Suprapubic skin (tissue), 4 donors: ENCODE results near the gene MYO1C. TPM values are rescaled to one million over a fixed set of nuclear protein-coding genes. Genes with fewer than 3 reads are reported as not detected.

Experiments
- DNase-seq, 2 donors: peaks; one replicate each; pipeline ENCODE4 v3.0.0-alpha.2; 2019; ENCODE audit warnings: low spot score in 2 of 2
- H3K27ac ChIP-seq: fragments of 200-600 bp; sonication (generic); one replicate; pipeline ENCODE4 v1.5.1; 2019
- H3K27me3 ChIP-seq: fragments of 200-600 bp; sonication (generic); one replicate; pipeline ENCODE4 v1.5.1; 2019
- H3K36me3 ChIP-seq: fragments of 200-600 bp; sonication (generic); one replicate; pipeline ENCODE4 v1.5.1; 2019
- H3K4me1 ChIP-seq: fragments of 200-600 bp; sonication (generic); one replicate; pipeline ENCODE4 v1.5.1; 2019
- H3K4me3 ChIP-seq: fragments of 200-600 bp; sonication (generic); one replicate; pipeline ENCODE4 v1.5.1; 2019; ENCODE audit warnings: mild to moderate bottlenecking
- H3K9me3 ChIP-seq: fragments of 200-600 bp; sonication (generic); one replicate; pipeline ENCODE4 v1.5.1; 2019
- CTCF ChIP-seq, 2 donors: fragments of 200-600 bp in 1 of 2; fragments of 450-650 bp in 1 of 2; sonication (generic) in 1 of 2; IDR thresholded peaks; one replicate each; pipeline ENCODE4 v1.5.1; 2016 to 2019; ENCODE audit warnings: antibody characterized with exemption in 2 of 2, mild to moderate bottlenecking in 1 of 2, moderate library complexity in 1 of 2
- EP300 ChIP-seq: sonication (generic); formaldehyde crosslinking; IDR thresholded peaks from one replicate; pipeline ENCODE4 v1.6.1; 2017; ENCODE audit warnings: antibody characterized with exemption
- POLR2A ChIP-seq, 2 donors: fragments of 450-650 bp; IDR thresholded peaks; one replicate each; pipeline ENCODE4 v1.6.1; 2017; ENCODE audit warnings: antibody characterized with exemption in 2 of 2, mild to moderate bottlenecking in 2 of 2, moderate library complexity in 2 of 2
- POLR2AphosphoS5 ChIP-seq, 3 donors: sonication (generic); formaldehyde crosslinking; IDR thresholded peaks; one replicate each; pipeline ENCODE4 v1.6.1; 2017; ENCODE audit warnings: antibody characterized with exemption in 3 of 3
- WGBS: methylation state at CpG from one replicate; pipeline ENCODE4 v1.1.5; 2018; 5-methylcytosine and 5-hydroxymethylcytosine counted together
- total RNA-seq, 4 donors: library from RNA; depleted of rRNA; stranded (reverse); fragments of >200 nt; gene quantifications; one replicate each; pipeline ENCODE4 v1.1.0, GENCODE V29; 2016

MYO1C gene
- total RNA-seq, 4 donors from 2014 or later: 74.9 to 116 (median 103) TPM

DNA sequence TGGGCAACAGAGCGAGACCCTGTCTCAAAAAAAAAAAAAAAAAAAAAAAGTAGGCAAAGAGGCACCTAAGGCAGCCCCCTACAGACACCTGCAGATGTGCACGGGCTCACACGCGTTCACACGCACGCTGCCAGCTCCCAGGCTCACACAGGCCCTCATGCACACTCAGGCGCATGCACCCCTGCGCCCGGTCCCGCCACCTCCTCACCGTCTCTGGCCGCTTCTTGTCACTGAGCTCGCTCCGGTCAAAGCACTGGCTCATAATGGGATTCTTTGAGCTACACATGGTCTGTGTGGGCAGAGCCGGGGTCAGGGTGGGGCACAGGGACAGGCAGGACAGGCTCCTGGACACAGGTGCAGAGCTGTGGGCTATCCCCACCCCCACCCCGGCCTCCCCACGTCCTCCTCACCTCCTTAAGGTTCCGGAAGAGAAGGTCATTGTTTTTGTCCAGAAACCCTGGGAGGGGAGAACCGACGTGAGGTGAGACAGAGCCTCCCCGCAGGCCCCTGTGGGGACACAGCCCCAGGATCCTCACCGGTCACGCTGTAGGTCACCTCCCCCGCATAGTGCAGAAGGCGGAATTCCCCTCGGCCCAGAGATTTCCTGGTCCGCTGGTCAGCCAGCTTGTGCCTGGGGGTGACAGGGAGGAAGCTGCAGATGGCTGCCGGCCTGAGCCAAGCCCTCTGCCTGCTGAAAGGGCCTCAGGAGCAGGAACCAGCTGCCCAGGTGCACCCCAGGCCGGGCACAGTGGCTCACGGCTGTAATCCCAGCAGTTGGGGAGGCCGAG is 17.9 kb downstream of the MYO1C start:
- no peaks in the 10 kb centered on the region for H3K27me3 ChIP-seq
- TF ChIP-seq POLR2AphosphoS5 (IDR thresholded peaks at IDR 0.05) (no peak), POLR2A (IDR thresholded peaks at IDR 0.05) (no peak), EP300 (no peak), CTCF (IDR thresholded peaks at IDR 0.05) (no peak)
- no peak overlapping the region for H3K4me3 ChIP-seq
- DNase-seq: no peak
- H3K4me1 ChIP-seq: no peaks in the 10 kb centered on the region
- H3K9me3 ChIP-seq: no peaks in the 10 kb centered on the region
- WGBS: 86% methylated on average over 28 of the region's 31 CpGs
- H3K27ac ChIP-seq: no peak overlapping the region
- peaks cover 89% of the 10 kb centered on the region for H3K36me3 ChIP-seq

- Histone ChIP-seq H3K4me1 (no peaks in the 10 kb centered on the region), H3K27me3 (no peaks in the 10 kb centered on the region), H3K9me3 (no peaks in the 10 kb centered on the region), H3K4me3 (no peak overlapping the region), H3K27ac (no peak overlapping the region), H3K36me3 (peaks cover 89% of the 10 kb centered on the region)
- TF ChIP-seq EP300: no peak
- TF ChIP-seq POLR2AphosphoS5 (IDR thresholded peaks at IDR 0.05): no peak
- no peak for TF ChIP-seq CTCF (IDR thresholded peaks at IDR 0.05)
- no peak for TF ChIP-seq POLR2A (IDR thresholded peaks at IDR 0.05)
- DNase-seq: no peak
- 81% methylated on average over 10 of the region's 10 CpGs for WGBS
These were observed 18.6 kb downstream of the MYO1C start for GRCh38 chr17:1473841-1474240.

DNA sequence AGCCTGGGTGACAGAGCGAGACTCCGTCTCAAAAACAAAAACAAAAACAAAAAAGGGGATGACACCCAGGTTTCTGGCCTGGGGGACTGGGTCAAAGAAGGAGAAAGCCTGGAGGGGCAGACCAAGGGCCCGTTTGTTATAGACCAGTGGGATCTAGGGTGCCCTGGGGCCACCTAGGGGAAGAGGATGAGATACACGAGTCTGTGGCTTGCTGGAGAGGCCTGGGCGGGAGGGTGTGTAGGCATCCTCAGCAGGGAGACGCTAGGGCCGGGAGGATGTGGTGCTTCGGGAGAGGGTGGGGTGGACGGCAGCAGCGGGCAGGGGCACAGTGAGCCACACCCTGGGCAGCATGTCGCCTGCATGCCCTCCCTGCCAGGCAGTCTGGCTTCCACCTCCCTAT is 19.3 kb downstream of the MYO1C start:
- Histone ChIP-seq H3K27ac (no peak overlapping the region), H3K36me3 (peaks cover 89% of the 10 kb centered on the region), H3K4me1 (no peaks in the 10 kb centered on the region), H3K9me3 (no peaks in the 10 kb centered on the region), H3K27me3 (no peaks in the 10 kb centered on the region), H3K4me3 (no peak overlapping the region)
- DNase-seq: no peak
- WGBS: 74% methylated on average over 11 of the region's 11 CpGs
- TF ChIP-seq POLR2AphosphoS5 (IDR thresholded peaks at IDR 0.05) (no peak), EP300 (no peak), CTCF (IDR thresholded peaks at IDR 0.05) (no peak), POLR2A (IDR thresholded peaks at IDR 0.05) (no peak)

GRCh38 chr17:1471911-1472821 is 20.3 kb downstream of the MYO1C start:
- H3K27me3 ChIP-seq: no peaks in the 10 kb centered on the region
- H3K9me3 ChIP-seq: no peaks in the 10 kb centered on the region
- no peak overlapping the region for H3K27ac ChIP-seq
- 89% methylated on average over 17 of the region's 42 CpGs for WGBS
- no peak for DNase-seq
- TF ChIP-seq POLR2A (IDR thresholded peaks at IDR 0.05) (no peak), EP300 (no peak), POLR2AphosphoS5 (IDR thresholded peaks at IDR 0.05) (no peak), CTCF (IDR thresholded peaks at IDR 0.05) (no peak)
- H3K4me1 ChIP-seq: no peaks in the 10 kb centered on the region
- peaks cover 89% of the 10 kb centered on the region for H3K36me3 ChIP-seq
- no peak overlapping the region for H3K4me3 ChIP-seq

- H3K36me3 ChIP-seq: peaks cover 90% of the 10 kb centered on the region
- TF ChIP-seq POLR2AphosphoS5 (IDR thresholded peaks at IDR 0.05): no peak
- WGBS: 98% methylated on average over 9 of the region's 15 CpGs
- no peaks in the 10 kb centered on the region for H3K4me1 ChIP-seq
- H3K27me3 ChIP-seq: no peaks in the 10 kb centered on the region
- no peak overlapping the region for H3K27ac ChIP-seq
- H3K9me3 ChIP-seq: no peaks in the 10 kb centered on the region
- no peak for DNase-seq
- H3K4me3 ChIP-seq: no peak overlapping the region
These were observed 21.0 kb downstream of the MYO1C start for GRCh38 chr17:1471490-1471889.
